ENCODE results near the gene CHN2. TPM values are rescaled to one million over a fixed set of nuclear protein-coding genes. Genes with fewer than 3 reads are reported as not detected.

Gene CHN2
- total and polyA plus RNA-seq, 2 donors (not counting 1 experiment from before 2014, with no cell fraction given) = 0.86 to 1.4 TPM

DNA sequence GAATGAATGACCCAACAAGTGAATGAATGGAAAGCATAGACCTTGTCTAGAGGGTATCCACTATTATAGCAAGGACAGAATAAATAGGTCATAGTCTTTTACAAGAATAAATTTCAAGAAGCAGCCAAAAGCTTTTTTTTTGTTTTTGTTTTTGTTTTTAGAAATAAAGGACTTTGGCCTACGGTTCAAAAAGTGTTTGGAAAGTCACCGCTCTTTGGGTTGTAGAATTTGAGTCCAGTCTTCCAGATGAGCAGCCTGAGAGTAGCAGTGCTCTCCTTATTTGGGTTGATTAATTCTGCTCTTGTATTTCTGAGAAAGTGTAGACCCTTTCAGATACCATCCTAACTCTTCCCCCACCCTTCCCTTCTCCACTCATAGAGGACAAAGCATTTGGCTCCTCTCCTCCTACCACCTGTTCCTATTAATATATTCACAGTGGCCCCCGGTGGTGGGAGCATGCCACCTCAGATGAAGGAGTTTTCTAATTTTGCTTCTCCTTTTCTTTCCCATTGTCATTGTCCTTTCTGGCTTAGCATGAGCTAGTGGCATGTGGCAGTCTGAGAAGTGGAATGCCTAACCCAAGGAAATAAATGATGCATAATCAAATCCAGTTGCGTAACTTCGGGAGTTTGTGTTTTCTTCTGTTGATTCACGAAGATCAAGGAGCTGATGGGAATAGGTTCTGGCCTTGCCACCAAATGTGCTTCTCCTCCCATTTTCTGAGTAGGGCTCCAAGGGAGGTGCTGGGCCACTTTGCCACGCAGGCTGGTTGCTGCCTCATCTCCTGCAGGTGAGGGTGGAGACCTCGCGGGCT lies 114.7 kb downstream of the CHN2 start:
- H3K36me3 ChIP-seq (replicated peaks in 1 of 2; ENCODE audit: control extremely low read depth in 1 of 2, control insufficient read depth in 1 of 2, extremely low read depth in 1 of 2, insufficient read depth in 2 of 2, low read length in 1 of 2) = no peaks in the 10 kb centered on the region
- no peaks in the 10 kb centered on the region for H3K27me3 ChIP-seq (replicated peaks in 1 of 4; ENCODE audit: control extremely low read depth in 1 of 4, control insufficient read depth in 3 of 4, insufficient read depth in 4 of 4, low read length in 3 of 4)
- Mint-ChIP-seq H3K4me1 (no peaks in the 10 kb centered on the region), H3K27me3 (peaks cover 11% of the 10 kb centered on the region), H3K9me3 (ENCODE audit: insufficient read depth) (peaks cover 5% of the 10 kb centered on the region), H3K4me3 (no peak overlapping the region), H3K27ac (no peak overlapping the region)
- no peaks in the 10 kb centered on the region for H3K4me1 ChIP-seq (ENCODE audit: control insufficient read depth in 2 of 2, insufficient read depth in 2 of 2, low read length in 2 of 2)
- intact Hi-C loops (cut with micrococcal nuclease) = no loop called here
- CTCF ChIA-PET = no interaction called here
- no peak overlapping the region for H2AFZ ChIP-seq (ENCODE audit: insufficient read depth, low read depth, low read length, poor library complexity, severe bottlenecking)
- H3K4me2 ChIP-seq (replicated peaks; ENCODE audit: low read depth, low read length, poor library complexity, severe bottlenecking) = no peak overlapping the region
- no peak overlapping the region for H3K27ac ChIP-seq (ENCODE audit: low read length in 2 of 2)
- DNase-seq (no peak), ATAC-seq (ENCODE audit: low read depth) (no peak)
- TF ChIP-seq, protein P1, sequence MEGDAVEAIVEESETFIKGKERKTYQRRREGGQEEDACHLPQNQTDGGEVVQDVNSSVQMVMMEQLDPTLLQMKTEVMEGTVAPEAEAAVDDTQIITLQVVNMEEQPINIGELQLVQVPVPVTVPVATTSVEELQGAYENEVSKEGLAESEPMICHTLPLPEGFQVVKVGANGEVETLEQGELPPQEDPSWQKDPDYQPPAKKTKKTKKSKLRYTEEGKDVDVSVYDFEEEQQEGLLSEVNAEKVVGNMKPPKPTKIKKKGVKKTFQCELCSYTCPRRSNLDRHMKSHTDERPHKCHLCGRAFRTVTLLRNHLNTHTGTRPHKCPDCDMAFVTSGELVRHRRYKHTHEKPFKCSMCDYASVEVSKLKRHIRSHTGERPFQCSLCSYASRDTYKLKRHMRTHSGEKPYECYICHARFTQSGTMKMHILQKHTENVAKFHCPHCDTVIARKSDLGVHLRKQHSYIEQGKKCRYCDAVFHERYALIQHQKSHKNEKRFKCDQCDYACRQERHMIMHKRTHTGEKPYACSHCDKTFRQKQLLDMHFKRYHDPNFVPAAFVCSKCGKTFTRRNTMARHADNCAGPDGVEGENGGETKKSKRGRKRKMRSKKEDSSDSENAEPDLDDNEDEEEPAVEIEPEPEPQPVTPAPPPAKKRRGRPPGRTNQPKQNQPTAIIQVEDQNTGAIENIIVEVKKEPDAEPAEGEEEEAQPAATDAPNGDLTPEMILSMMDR (IDR thresholded peaks at IDR 0.05) = no peak
- TF ChIP-seq EZH2 (IDR thresholded peaks at IDR 0.05; ENCODE audit: borderline replicate concordance, insufficient read depth, low read depth, low read length, poor library complexity, severe bottlenecking) = no peak
- POLR2A ChIA-PET = no interaction called here
- 96% methylated on average over 6 of the region's 9 CpGs for WGBS (ENCODE audit: insufficient coverage)
- peaks cover 0 to 4% (median 3%) of the 10 kb centered on the region in 3 donors for H3K9me3 ChIP-seq (ENCODE audit: control extremely low read depth in 1 of 3, control insufficient read depth in 2 of 3, insufficient read depth in 1 of 3, low read length in 2 of 3)
- H3K9ac ChIP-seq (ENCODE audit: low read length) = no peak overlapping the region
- no peak overlapping the region for H3K4me3 ChIP-seq (ENCODE audit: control extremely low read depth in 1 of 5, extremely low read depth in 1 of 5, insufficient read depth in 1 of 5, low read depth in 2 of 5, low read length in 4 of 5)
- no peaks in the 10 kb centered on the region for H4K20me1 ChIP-seq (ENCODE audit: control insufficient read depth, insufficient read depth, low read length, poor library complexity, severe bottlenecking)
- H3K79me2 ChIP-seq (ENCODE audit: control insufficient read depth, insufficient read depth, low read length) = no peaks in the 10 kb centered on the region

DNA sequence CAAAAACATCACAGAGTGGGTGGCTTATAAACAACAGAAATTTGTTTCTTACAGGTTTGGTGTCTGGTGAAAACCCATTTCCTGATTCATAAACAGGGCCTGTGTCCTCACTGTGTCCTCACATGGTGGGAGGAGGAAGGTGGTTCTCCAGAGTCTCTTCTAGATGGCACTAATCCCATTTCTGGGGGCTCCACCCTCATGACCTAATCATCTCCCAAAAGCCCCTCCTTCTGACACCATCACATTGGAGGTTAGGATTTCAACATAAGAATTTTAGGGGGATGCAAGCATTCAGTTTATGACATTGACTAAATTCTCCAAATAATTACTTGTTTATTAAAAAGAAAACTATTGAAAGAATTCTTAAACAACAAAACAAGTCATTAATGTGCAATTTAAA lies 116.0 kb downstream of the CHN2 start:
- Histone ChIP-seq H3K4me1 (ENCODE audit: control insufficient read depth in 2 of 2, insufficient read depth in 2 of 2, low read length in 2 of 2) (no peaks in the 10 kb centered on the region), H3K4me2 (replicated peaks; ENCODE audit: low read depth, low read length, poor library complexity, severe bottlenecking) (no peak overlapping the region), H3K9me3 (ENCODE audit: control extremely low read depth in 1 of 3, control insufficient read depth in 2 of 3, insufficient read depth in 1 of 3, low read length in 2 of 3) (peaks cover 0 to 4% (median 3%) of the 10 kb centered on the region in 3 donors), H3K27ac (ENCODE audit: low read length in 2 of 2) (no peak overlapping the region), H3K9ac (ENCODE audit: low read length) (no peak overlapping the region), H3K36me3 (replicated peaks in 1 of 2; ENCODE audit: control extremely low read depth in 1 of 2, control insufficient read depth in 1 of 2, extremely low read depth in 1 of 2, insufficient read depth in 2 of 2, low read length in 1 of 2) (no peaks in the 10 kb centered on the region), H3K4me3 (ENCODE audit: control extremely low read depth in 1 of 5, extremely low read depth in 1 of 5, insufficient read depth in 1 of 5, low read depth in 2 of 5, low read length in 4 of 5) (no peak overlapping the region), H3K27me3 (replicated peaks in 1 of 4; ENCODE audit: control extremely low read depth in 1 of 4, control insufficient read depth in 3 of 4, insufficient read depth in 4 of 4, low read length in 3 of 4) (no peaks in the 10 kb centered on the region), H3K79me2 (ENCODE audit: control insufficient read depth, insufficient read depth, low read length) (no peaks in the 10 kb centered on the region), H2AFZ (ENCODE audit: insufficient read depth, low read depth, low read length, poor library complexity, severe bottlenecking) (no peak overlapping the region), H4K20me1 (ENCODE audit: control insufficient read depth, insufficient read depth, low read length, poor library complexity, severe bottlenecking) (no peaks in the 10 kb centered on the region)
- intact Hi-C loops (cut with micrococcal nuclease) = no loop called here
- Mint-ChIP-seq H3K27ac (no peak overlapping the region), H3K4me3 (no peak overlapping the region), H3K27me3 (peaks cover 12% of the 10 kb centered on the region), H3K4me1 (no peaks in the 10 kb centered on the region), H3K9me3 (ENCODE audit: insufficient read depth) (peaks cover 5% of the 10 kb centered on the region)
- no peak for ATAC-seq (ENCODE audit: low read depth)
- CTCF ChIA-PET = no interaction called here
- DNase-seq = no peak
- TF ChIP-seq, protein P1 (IDR thresholded peaks at IDR 0.05) = no peak
- TF ChIP-seq EZH2 (IDR thresholded peaks at IDR 0.05; ENCODE audit: borderline replicate concordance, insufficient read depth, low read depth, low read length, poor library complexity, severe bottlenecking) = no peak
- POLR2A ChIA-PET = no interaction called here

All from B cell (primary cell).